ENCODE data around the gene CD300C.

- no peak for TF ChIP-seq CTCF (IDR thresholded peaks at IDR 0.05; ENCODE audit: insufficient read depth, low read length, poor library complexity, severe bottlenecking)
- TF ChIP-seq EZH2phosphoT487 (conservative IDR thresholded peaks at IDR 0.05; ENCODE audit: low read length): no peak
These were observed 28.7 kb upstream of the CD300C start for GRCh38 chr17:74574489-74575142.

Data from SU-DHL-6 (cell line).